Neuronal stem cell (in vitro differentiated cells): Measurements from ENCODE around the gene NAP1L5. TPM values are rescaled to one million over a fixed set of nuclear protein-coding genes. Genes with fewer than 3 reads are reported as not detected.

Experiments used
- small RNA-seq: library from polyadenylated mRNA; stranded (forward); fragments of <200 nt; extraction: miRNeasy Mini kit (QIAGEN cat#:217004); gene quantifications from one replicate; pipeline ENCODE3, GENCODE V24; 2013; ENCODE audit not compliant: insufficient read depth

NAP1L5 gene

Small RNA genes within 50 kb of the gene (small RNA-seq; reads per million reads assigned to genes)
- gene RF02115 (not detected), gene RNU6-33P (not detected)
